Measurements from ENCODE around the gene BCOR.

The BCOR gene

DNA sequence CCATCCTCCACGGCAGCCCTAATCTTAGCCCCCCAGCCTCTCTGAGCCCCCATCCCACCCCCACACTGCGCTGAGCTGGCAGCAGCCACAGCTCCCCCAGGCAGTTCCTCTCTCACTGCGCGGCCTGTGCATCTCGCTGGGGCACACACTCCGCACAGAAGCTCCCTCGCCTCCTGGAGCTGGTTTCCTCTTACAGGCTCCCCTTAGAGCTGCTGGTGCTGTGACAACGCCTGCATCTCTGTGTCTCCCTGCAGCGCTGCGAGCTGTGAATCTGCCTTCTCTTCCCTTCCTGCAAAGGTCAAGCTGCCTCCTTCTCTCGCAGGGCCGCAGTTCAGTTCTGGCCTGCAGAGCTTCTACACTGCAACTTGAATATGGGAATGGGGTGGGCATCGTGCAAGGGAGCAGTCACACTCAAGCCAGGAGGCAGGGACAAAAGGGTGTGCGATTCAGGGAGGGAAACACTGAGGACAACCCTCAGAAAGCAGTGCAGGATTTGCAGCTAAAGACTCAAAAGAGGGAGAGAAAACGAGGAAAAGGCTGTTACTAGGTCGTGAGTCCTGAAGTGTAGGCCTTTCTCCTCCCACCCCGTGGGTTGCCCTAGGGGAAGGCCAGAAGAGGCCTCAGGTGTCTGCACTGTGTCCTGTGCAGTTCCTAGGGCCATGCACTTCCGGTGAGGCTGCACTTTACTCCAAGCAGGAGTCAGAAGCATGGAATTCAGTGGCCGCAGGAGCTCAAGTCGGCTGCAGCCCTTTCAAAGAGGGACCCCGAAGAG lies 87.0 kb downstream of the BCOR start:
- Histone ChIP-seq H3K9ac (ENCODE audit: low read depth, low read length) (no peak overlapping the region), H3K9me3 (ENCODE audit: control insufficient read depth, insufficient read depth, low read length) (no peaks in the 10 kb centered on the region), H3K4me1 (ENCODE audit: insufficient read depth, low read length) (0 out of 2 replicates have a peak, but pooled peaks cover 5% of the 10 kb centered on the region), H3K36me3 (ENCODE audit: insufficient read depth, low read length) (no peaks in the 10 kb centered on the region)

DNA sequence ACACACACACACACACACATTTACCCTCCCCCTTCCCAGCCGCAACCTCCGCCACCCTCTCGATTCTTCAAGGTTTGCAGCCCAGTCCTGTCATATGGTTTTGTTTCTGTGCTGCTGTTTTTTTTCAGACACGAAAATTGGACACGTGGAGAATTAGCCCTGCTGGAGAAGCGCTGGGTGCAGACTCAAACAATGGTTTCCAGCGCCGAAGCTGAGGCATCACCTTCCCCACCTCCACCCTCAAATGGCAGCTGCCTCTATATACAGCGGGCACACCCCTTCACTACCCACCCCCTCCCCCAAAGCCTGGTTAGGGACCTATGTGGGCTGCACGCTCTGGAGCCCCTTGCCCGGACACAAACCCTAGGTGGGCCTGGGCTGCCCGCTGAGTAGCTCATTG lies 87.9 kb downstream of the BCOR start:
- 0 out of 2 replicates have a peak, but pooled peaks cover 5% of the 10 kb centered on the region for H3K4me1 ChIP-seq (ENCODE audit: insufficient read depth, low read length)
- H3K9me3 ChIP-seq (ENCODE audit: control insufficient read depth, insufficient read depth, low read length): no peaks in the 10 kb centered on the region
- H3K9ac ChIP-seq (ENCODE audit: low read depth, low read length): peak overlapping the region; percentile 62; the same call in 1 of the 2 replicates
- no peaks in the 10 kb centered on the region for H3K36me3 ChIP-seq (ENCODE audit: insufficient read depth, low read length)

DNA sequence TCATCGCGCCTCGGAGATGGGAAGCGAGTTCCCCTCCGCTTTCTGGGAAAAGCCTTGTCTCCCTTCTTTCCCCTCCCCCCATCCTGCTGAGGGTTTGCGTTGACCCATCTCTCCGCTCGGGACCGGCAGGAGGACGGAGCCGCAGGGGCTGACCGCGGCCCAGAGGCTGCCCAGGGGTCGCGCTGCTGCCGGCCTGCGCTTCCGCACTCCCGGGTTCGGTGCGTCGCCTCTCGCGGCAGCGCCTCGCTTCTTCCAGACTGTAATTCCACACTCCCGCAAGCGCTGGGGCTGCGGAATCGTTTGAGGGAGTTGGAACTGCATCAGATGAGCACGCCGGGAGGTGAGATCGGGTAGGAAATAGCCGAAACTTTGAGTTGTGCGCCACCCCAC lies 88.3 kb downstream of the BCOR start:
- H3K9me3 ChIP-seq (ENCODE audit: control insufficient read depth, insufficient read depth, low read length): no peaks in the 10 kb centered on the region

DNA sequence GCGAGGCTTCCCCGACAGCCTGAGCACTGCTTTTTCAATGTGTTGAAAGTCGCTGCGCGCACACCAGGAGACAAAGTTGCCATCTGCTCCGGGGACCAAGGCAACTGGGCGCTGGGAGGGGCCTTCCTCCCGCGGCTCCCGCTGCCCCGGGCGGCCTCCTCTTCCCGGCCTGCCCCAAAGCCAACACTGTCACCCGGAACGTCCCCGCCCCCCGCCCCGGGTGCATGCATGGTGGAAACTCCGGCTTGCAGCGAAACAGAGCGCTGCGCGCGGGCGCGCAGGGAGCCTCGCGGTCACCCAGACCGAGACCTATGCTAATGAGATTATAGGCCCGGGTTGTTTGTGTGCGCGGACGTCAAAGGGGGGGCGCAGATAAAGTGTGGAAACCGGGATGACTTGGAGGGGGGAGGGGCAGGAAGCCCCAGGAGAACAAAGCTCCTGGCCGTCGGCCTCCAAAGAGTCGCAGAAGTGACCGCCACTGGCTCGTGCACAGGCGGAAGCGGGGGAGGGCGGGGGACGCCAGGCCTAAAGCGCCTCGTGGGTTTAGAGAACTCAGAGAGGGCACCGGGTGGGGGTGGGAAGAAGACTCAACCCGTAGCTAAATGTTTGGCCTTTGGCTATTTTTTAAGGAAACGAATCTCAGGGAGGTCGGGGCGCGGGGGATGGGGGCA lies 88.8 kb downstream of the BCOR start:
- Histone ChIP-seq H3K9ac (ENCODE audit: low read depth, low read length) (peak overlapping the region; percentile 62; the same call in 1 of the 2 replicates), H3K9me3 (ENCODE audit: control insufficient read depth, insufficient read depth, low read length) (no peaks in the 10 kb centered on the region), H3K4me1 (ENCODE audit: insufficient read depth, low read length) (peaks cover 8% of the 10 kb centered on the region), H3K36me3 (ENCODE audit: insufficient read depth, low read length) (no peaks in the 10 kb centered on the region)

More for the DNA sequence above, 88.3 kb downstream of the BCOR start:
- no peaks in the 10 kb centered on the region for H3K36me3 ChIP-seq (ENCODE audit: insufficient read depth, low read length)
- H3K9ac ChIP-seq (ENCODE audit: low read depth, low read length): peak overlapping the region; percentile 62; the same call in 1 of the 2 replicates
- H3K4me1 ChIP-seq (ENCODE audit: insufficient read depth, low read length): 0 out of 2 replicates have a peak, but pooled peaks cover 5% of the 10 kb centered on the region

DNA sequence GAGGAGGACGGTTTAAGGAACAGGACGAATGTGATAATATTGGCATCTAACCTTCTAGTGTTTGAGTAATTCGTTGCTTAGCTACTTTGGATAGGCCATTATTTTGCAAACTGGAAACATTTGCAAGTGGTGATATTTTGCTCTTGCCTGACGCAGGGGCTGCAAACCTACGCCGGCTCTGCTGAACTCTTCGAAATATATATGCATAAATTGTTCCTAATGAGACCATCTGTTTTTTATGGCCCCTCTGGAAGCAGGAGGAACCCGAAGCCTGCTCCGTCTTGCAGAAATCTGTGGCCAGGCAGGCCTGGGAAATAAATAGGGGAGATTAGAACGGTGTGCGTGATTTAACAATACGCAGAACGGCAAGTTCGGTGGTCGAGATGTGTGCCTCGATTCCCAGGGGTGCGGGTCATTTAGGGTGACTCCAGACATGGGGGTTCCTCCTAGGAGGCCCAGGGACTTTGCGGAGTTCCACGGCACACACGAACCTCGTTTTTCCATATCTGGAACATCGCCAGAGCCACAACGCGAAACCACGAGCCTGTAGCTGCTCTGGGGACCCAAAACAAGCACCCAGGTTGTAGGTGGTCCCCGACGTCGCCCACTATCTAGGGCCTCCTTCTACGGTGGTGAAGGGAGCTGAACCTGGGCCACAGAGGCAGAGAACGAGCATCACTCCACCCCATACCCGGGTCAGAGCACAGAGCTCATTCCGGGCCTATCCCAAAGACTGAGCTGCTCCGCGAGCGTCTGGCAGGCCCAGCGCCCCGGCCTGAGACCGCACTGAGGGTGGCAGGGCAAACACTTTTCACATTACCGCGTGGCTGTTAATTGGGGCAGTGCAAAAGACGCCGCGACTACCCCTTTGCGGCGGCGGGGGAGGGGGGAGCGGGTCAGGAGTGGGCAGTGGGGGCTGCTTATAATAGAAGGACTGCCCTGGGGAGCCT lies 89.7 kb downstream of the BCOR start:
- H3K4me1 ChIP-seq (ENCODE audit: insufficient read depth, low read length): peaks cover 17% of the 10 kb centered on the region

DNA sequence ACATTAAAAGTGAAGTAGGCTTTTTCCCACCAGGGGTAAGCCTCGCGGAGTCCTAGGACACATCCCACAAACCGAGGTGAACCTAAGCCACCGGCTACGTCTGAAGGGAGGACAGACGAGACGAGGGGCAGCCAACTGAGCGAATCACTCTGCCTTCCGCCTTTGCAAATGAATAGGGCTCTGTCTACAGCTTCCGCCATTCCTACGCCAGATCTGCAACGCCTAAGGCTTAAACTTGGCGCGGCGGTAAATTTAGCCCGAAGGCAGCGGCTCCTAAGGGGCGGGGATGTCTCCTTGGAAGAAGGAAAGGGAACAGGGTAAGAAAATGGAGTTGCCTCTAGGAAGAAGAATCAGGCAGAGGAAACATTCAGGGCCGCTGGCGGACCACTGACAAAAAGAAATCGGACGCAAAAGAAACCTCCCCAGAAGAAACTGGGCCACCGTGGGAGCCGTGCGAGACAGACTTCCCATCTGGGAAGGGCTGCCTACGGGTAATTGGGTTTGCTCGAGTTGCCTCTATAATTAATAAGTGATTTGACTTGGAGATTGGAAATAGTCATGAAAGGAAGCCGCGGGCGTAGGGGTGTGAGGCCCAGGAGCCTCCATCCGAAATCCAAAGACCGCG lies 90.5 kb downstream of the BCOR start:
- Histone ChIP-seq H3K4me1 (ENCODE audit: insufficient read depth, low read length) (peaks cover 21% of the 10 kb centered on the region), H3K9me3 (ENCODE audit: control insufficient read depth, insufficient read depth, low read length) (no peaks in the 10 kb centered on the region), H3K36me3 (ENCODE audit: insufficient read depth, low read length) (no peaks in the 10 kb centered on the region), H3K9ac (ENCODE audit: low read depth, low read length) (peak overlapping the region; percentile 62; the same call in 1 of the 2 replicates)

More for the DNA sequence above, 89.7 kb downstream of the BCOR start:
- no peaks in the 10 kb centered on the region for H3K36me3 ChIP-seq (ENCODE audit: insufficient read depth, low read length)
- H3K9me3 ChIP-seq (ENCODE audit: control insufficient read depth, insufficient read depth, low read length): no peaks in the 10 kb centered on the region
- peak overlapping the region; percentile 62; the same call in 1 of the 2 replicates for H3K9ac ChIP-seq (ENCODE audit: low read depth, low read length)

DNA sequence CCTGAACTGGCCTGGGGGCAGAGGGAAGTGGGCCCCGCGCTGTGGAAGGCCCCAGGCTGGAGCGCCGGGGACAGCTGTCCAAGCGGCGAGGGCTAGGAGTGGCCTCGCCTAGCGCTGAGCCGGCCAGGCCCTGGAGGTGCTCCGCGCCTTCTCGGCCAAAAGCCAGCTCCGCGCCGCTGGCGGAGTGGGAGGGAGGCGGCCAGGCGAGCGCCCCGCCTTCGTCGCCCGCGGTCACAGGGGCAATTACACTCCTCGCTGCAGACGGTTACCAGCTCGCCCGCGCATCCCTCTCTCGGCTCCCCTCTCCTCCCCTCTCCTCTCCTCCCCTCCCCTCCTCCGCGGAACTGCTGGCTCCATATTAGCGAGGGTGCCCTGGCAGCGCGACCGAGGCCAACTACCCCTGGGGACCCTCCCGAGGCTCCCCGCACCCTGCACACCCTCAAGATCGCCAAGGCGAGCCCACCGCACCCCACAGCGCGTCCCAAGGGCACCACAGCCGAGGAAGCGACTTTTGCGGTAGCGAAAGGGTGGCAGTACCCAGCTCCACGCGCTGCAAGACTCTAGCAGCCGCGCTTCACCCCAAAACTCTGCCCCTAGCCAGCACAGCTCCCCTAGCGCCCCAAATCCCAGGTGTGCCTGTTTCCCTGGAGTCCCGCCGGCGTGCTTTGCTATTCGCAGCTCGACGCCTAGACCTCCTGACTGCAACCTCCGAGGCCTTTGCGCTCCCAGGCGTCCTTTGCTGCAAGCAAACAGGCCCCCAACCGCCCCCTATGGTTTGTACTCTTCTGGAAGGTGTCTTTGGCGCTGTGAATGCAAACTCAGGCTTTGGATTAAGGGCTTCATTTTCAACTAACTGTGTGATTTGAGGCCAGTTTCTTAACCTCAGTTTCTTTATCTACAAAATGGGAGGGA lies 91.4 kb downstream of the BCOR start:
- Histone ChIP-seq H3K4me1 (ENCODE audit: insufficient read depth, low read length) (peaks cover 21% of the 10 kb centered on the region), H3K36me3 (ENCODE audit: insufficient read depth, low read length) (no peaks in the 10 kb centered on the region), H3K9ac (ENCODE audit: low read depth, low read length) (peak overlapping the region; percentile 62; the same call in 1 of the 2 replicates), H3K9me3 (ENCODE audit: control insufficient read depth, insufficient read depth, low read length) (no peaks in the 10 kb centered on the region)

DNA sequence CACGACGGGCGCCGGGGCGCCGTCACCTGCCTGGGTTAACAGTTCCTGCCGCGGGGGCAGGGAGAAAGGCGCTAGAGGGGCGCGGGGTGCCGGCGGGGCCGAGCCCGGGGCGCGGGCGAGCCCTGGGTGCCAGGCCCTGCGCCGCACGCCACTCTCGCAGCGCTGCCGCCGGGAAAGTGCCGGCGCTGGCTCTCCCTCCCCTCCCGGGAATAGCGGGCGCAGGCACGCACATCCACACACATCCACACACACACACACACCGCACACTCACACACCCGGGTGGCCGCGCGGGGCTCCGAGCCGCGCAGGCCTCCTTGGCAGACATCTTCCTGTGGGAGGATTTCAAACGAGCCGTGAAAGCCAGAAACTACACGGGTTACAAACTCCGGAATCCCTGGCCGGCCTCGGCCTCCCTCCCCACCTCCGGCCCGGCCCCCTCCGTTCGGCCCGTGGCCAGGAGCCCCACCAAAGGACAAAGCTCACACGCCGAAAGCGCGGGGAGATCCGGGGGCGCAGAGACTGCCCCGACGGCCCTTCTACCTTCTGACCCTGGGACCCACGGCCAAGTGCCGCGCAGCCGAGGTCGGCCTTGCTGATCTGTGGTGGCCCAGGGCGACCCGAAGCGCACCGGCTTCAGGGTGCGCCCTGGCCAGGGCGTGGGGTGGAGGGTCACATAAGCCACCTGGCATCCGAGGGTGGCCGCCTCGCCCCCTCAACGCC lies 92.3 kb downstream of the BCOR start:
- Histone ChIP-seq H3K9ac (ENCODE audit: low read depth, low read length) (peak overlapping the region; percentile 62), H3K9me3 (ENCODE audit: control insufficient read depth, insufficient read depth, low read length) (no peaks in the 10 kb centered on the region), H3K4me1 (ENCODE audit: insufficient read depth, low read length) (peaks cover 16% of the 10 kb centered on the region), H3K36me3 (ENCODE audit: insufficient read depth, low read length) (no peaks in the 10 kb centered on the region)

DNA sequence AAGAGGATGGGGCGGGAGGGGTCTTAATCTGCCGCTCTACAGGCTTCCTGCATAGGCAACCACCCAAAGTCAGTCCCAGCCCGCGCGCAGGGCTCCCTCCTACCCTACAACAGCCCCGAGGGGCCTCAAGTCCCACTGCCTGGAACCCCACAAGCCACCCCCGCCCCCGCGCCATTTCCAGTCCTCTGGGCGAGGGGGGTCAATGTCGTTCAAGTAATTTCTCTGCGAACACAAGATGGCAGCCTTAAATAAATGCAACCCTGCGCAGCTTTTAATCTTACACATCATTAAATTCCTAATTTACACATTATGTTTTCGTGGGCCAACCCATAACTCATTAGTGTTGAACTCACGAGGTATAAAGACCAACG lies 92.9 kb downstream of the BCOR start:
- peaks cover 16% of the 10 kb centered on the region for H3K4me1 ChIP-seq (ENCODE audit: insufficient read depth, low read length)
- H3K36me3 ChIP-seq (ENCODE audit: insufficient read depth, low read length): no peaks in the 10 kb centered on the region
- H3K9ac ChIP-seq (ENCODE audit: low read depth, low read length): peak overlapping the region; percentile 62; the same call in 1 of the 2 replicates
- H3K9me3 ChIP-seq (ENCODE audit: control insufficient read depth, insufficient read depth, low read length): no peaks in the 10 kb centered on the region

DNA sequence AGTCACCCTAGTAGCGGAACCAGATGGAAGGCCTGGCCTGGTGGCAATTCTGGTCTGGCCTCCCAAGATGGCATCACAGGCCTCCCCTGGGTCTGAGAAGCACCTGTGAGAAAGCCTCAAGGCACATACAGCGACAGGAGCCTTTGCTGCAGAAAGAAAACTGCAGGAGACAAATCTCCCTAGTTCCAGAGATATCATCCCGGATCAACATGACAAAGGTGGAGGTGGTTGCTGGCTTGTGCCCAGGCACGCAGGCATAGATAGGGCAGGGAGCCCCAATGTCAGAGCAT lies 93.6 kb downstream of the BCOR start:
- Histone ChIP-seq H3K4me1 (ENCODE audit: insufficient read depth, low read length) (peaks cover 16% of the 10 kb centered on the region), H3K36me3 (ENCODE audit: insufficient read depth, low read length) (no peaks in the 10 kb centered on the region), H3K9me3 (ENCODE audit: control insufficient read depth, insufficient read depth, low read length) (no peaks in the 10 kb centered on the region), H3K9ac (ENCODE audit: low read depth, low read length) (0 out of 2 replicates have a peak overlapping the region, but pooled peaks have one; percentile 62)

DNA sequence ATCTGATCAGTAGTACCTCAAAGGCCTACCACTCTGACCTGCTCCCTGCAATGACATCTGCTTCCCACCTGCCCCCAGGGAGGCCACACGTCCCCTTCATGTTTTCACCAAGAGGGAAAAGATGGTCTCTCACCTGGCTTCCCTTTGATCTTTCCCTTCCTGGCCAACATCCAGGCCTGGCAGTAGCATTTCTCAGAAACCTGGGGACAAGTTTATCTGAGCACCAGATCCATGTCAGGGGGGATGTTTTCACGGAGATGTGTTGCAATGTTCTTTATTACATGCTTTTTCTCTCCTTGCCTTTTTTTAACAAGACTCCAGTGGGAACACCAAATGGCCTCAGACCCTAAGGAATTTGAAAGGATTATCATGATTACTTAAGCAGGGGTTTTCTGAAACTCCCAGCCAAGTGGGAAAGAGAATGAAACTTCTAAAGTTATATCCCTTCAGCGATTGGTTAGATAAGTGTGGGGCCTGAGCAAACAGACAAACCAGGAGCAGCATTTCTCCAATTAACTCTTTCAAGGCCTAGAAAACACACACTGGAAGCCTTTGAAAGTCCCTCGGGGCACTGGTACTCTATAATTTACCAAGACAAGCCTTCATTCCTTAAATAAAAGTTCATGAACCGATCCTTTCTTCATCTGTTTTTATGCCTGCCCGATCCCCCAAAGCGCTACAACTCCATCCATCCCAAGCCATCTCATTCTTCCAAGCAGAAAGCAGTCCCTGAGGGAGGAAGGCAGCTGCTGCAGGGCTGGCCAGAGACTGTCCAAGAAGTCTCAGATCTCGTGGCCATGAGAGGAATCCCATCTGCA lies 94.1 kb downstream of the BCOR start:
- Histone ChIP-seq H3K36me3 (ENCODE audit: insufficient read depth, low read length) (no peaks in the 10 kb centered on the region), H3K4me1 (ENCODE audit: insufficient read depth, low read length) (peaks cover 16% of the 10 kb centered on the region), H3K9ac (ENCODE audit: low read depth, low read length) (no peak overlapping the region), H3K9me3 (ENCODE audit: control insufficient read depth, insufficient read depth, low read length) (no peaks in the 10 kb centered on the region)

DNA sequence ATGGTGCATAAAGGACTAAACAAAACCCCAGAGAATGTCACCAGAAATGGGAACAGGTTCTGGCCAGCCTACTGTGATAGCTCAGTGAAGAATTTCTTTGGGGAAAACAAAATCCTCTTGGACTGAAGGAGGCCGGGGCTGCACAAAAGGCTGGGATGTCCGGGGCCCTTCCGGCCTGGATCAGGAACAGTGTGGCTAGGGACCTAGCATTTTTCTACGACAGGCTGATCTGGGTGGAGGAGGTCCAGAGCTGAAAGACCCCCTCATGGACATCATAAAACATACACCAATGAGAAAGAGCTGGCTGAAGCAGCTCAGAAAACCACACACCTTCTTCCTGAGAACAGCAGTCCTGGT lies 94.7 kb downstream of the BCOR start:
- H3K9me3 ChIP-seq (ENCODE audit: control insufficient read depth, insufficient read depth, low read length): no peaks in the 10 kb centered on the region
- H3K36me3 ChIP-seq (ENCODE audit: insufficient read depth, low read length): no peaks in the 10 kb centered on the region
- peaks cover 16% of the 10 kb centered on the region for H3K4me1 ChIP-seq (ENCODE audit: insufficient read depth, low read length)
- no peak overlapping the region for H3K9ac ChIP-seq (ENCODE audit: low read depth, low read length)

Measured in ES-I3 (cell line).